ENCODE results near the gene GYS2.
"Not testable (repeated sequence)": the region's sequence is repeated elsewhere in the genome, so short reads cannot be mapped to it uniquely, and the experiment has no call there.

The GYS2 gene

GRCh38 chr12:21604245-21605101 is at the start of gene GYS2:
GYS2 (minus strand) TSS chr12:21604847; CDS start chr12:21604592, 255 bp downstream.
- DNase-seq: no peak

GRCh38 chr12:21651821-21652220 is 47.2 kb upstream of the GYS2 start:
- DNase-seq: no peak

GRCh38 chr12:21650997-21651396 is 46.4 kb upstream of the GYS2 start:
- no peak for DNase-seq

GRCh38 chr12:21649034-21649433 is 44.4 kb upstream of the GYS2 start:
- DNase-seq: no peak

DNA sequence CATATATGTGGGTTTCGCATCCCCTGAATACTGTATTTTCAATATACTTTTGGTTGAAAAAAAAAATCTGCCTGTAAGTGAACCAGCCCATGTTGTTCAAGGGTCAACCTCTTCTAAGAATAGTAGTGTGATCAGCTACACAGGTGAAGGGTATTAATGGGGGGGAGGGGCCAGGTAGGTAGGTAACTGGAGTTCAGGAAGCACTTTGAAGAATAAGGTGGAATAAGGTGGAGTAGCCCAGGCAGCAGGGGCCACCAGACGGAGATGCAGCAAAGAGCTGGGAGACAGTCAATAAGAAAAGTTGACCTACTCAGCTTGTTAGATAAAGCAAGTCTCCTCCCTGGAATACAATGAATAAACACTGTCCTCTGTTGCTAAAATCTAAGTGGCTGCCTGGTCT is 43.7 kb upstream of the GYS2 start:
- no peak for DNase-seq

DNA sequence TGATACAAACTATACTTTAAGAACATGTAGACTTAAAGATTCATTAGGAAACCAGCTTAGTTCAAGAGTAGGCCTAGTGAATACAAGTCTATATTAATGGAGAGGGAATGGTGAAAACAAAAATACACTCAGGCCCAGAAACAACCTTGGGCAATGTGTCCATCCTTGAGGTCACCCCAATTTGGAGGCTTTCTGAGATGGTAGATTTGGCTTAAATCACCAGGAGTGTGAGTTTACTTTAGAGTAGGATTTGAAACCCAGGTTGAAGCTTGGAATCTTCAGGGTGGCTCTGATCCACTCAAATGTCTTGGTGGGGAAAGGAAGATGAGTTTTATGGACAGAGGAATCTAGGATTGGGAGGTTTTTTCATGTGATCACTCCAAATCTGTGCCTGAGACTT is 42.5 kb upstream of the GYS2 start:
- no peak for DNase-seq

GRCh38 chr12:21645041-21645500 is 40.4 kb upstream of the GYS2 start:
- DNase-seq: not testable (repeated sequence)

DNA sequence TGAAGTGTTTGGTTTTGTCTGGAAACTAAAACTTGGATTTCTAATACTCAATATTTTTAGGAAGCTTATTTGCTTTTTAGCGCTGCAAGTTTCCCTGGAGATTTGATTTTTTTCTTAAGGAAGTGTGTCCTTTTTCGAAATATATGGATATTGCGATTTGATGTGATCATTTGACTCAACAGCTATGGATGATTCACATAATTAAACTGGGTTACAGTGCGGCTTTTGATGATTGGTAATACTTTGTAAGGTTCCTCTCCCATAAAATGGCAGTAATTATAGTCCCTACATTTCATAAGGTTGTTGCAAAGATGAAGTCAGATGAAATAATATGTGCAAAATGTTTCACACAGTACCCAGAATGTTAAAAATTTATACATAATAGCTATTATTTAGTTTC is 39.9 kb upstream of the GYS2 start:
- no peak for DNase-seq

GRCh38 chr12:21643758-21644157 is 39.1 kb upstream of the GYS2 start:
- no peak for DNase-seq

DNA sequence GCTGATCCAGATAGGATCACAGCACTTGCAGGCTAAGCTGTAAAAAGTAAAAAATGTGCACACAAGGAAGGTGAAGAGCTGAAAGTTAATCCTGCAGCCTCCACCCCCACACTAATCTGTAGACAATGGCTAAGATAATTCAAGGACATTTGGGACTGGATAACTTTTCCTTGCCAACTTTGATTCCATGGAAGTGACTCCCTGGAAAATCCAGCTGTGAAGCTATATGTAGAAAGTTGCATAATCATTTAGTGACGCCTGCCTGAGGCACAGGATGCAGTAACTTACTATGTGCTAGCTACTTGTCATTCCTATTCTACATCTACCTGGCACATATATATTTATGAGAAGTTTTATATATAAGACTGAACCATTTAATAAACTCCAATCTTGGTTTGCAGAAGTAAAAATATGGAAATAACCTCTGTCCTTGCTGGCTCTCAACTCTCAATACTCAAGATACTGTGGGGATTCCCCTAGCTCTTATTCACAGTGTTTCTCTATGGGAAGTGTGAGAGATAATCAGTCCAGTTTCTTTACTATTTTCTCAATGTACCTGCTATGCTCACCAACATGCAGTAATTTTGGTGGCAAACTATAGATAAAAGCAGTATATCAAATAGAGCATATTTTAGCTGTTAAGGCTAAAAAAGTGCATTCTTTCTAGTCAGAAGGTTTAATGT is 38.2 kb upstream of the GYS2 start:
- no peak for DNase-seq

DNA sequence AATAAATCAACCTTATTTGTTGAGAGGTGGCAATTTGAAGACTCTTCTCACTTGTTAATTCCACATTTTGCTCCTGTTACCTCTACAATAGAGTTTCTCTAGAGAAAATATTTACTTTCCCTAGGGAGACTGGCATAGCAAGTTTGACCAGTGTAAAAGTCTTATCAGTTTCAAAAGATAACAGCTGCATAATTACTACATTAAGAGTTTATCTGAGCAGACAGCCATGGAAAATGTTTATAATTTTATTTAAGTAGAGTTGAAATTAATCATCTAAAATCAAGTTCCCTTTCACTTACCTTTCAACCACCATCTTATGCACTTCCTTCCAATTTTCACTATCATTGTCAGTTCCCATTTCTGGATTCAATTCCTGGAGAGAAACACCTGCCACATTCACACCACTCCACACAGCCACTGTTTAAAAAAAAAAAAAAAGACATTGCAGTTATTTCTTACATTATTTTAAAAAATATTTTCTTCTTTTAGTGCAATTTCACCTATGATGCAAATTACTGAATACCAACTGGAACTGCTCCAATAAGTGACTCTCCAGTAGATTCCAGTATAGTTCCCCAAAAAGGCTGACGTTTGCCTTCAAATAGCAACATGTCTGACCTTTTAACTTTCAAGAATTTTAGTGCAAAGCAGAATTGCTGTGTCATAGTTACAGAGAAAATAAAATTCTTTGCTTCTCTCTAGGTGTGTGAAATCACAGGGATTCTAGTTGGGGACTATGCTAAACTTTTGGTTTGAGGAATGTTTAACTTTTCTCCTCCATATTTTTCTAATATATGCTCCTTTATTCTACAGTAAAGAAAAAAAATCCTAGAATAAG is 33.6 kb upstream of the GYS2 start:
- no peak for DNase-seq

- DNase-seq: no peak
Observed at GRCh38 chr12:21634245-21634644, 29.6 kb upstream of the GYS2 start.

- DNase-seq: no peak
Observed at GRCh38 chr12:21631367-21631766, 26.7 kb upstream of the GYS2 start.

DNA sequence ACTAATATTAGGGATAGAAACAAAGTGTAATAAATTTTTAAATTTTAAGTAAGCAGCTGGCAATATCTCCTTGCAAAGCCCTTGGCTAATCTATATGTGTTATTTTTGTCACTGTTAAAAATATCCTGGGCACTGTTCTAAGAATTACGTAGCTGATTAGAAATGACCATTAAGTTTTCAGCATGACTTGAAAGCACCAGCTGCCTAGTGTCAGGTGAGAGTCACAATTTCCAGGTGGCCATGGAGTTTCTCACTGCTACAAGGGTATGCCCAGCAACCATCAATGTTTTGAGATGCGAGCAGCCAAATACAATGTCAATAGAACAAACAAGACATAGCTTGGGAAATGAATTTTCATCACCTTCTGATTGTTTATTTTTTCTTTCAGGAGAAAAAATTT is 23.3 kb upstream of the GYS2 start:
- no peak for DNase-seq

DNA sequence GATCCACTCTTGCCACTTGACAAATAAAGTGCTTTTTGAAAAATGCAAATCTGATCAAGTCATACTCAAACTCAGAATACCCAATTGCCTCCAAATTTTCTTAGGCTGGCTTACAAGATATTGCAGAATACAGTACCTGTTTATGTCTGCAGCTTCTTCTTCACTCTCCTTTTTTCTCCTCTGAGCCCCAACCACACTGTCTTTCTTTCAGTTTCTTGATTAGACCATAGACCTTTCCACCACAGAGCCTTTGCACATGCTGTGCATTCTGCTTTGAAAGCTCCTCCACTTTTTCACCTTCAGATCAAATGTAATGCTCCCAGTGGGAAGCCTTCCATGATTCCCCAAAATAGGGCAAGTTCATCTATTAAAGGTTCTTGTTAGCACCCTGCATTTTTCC is 13.9 kb upstream of the GYS2 start:
- DNase-seq: no peak

DNA sequence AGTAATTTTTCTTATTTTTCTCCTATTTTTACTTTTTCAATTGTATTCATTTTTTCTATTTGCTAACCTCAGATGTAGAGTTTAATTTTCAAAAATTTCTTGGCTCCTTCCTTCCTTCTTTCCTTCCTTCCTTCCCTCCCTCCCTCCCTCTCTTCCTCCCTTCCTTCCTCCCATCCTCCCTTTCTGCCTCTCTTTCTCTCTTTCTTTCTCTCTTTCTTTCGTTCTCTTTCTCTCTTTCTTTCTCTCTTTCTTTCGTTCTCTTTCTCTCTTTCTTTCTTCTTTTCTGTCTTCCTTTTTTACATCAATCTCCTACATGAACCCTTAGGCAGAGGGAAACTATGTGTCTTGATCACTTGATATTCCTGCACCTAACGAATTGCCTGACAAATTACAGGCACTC is 12.4 kb upstream of the GYS2 start:
- DNase-seq: no peak

DNA sequence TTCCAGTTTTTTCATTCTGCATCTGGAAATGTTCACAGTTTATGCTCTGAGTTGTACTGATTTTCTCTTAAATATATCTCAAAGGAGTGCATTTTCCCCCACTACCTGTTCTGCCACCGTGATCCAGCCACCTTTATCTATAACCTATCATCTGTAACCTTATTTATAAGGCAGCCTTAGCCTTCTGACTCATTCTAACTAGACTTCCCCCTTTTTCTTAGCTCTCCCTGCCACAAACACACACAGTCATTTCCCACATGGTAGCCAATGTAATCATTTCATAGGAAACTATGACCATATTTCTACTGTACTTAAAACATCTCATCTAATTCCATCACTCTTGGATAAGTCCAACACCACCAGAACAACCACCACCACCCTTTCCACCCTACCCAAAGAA is 10.8 kb upstream of the GYS2 start:
- DNase-seq: no peak

- no peak for DNase-seq
Observed at GRCh38 chr12:21614506-21614905, 9.9 kb upstream of the GYS2 start.

- no peak for DNase-seq
Observed at GRCh38 chr12:21613931-21614330, 9.3 kb upstream of the GYS2 start.

GRCh38 chr12:21608196-21608595 is 3.5 kb upstream of the GYS2 start:
- DNase-seq: no peak

DNA sequence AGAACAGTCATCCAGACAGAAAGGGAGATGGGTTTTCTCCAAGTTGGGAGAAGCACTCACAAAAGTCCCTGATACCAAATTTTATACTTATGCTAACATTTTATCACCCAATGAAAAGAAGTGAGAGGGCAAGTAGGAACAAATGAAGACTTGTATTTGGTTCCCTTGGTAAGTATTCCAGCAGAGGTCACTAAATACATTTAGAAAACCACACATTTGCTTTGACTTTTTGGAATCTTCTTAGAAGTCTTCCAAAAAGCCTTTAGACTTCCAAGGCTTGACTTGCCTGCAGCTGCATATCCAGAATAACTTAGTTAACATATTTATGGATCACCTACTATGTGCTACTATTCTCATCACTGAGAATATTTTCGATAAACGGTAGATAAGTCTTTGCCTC is 3.1 kb upstream of the GYS2 start:
- DNase-seq: no peak

GRCh38 chr12:21606175-21606574 is 1.5 kb upstream of the GYS2 start:
- DNase-seq: no peak

- no peak for DNase-seq
Observed at GRCh38 chr12:21602774-21603173, 1.9 kb downstream of the GYS2 start.

GRCh38 chr12:21600196-21600595 is 4.5 kb downstream of the GYS2 start:
- DNase-seq: no peak

Measured in activated naive CD4-positive, alpha-beta T cell treated with Interleukin-2 at 50 U/mL for 16 hours (primary cell).